Frontal cortex (tissue), 4 donors: ENCODE data around the gene WDR82. TPM values are rescaled to one million over a fixed set of nuclear protein-coding genes. Genes with fewer than 3 reads are reported as not detected.
A peak's percentile ranks its signal among the peaks of the same experiment; 100 is the strongest.

Source experiments
- DNase-seq, 2 donors: peaks; one replicate each; pipeline ENCODE4 v3.0.0; 2012; ENCODE audit warnings: low spot score in 2 of 2
- FAIRE-seq: peaks from 2 replicates; lab custom pipeline; 2012; peaks lifted over from hg19 to GRCh38; lab: Jason Lieb, UNC
- total RNA-seq: library from RNA; depleted of rRNA; stranded (reverse); fragments of >200 nt; gene quantifications from one replicate; pipeline ENCODE4 v1.2.3, GENCODE V29; 2014
- donor health status: control.
- donor health status: control.
- donor health status: control.

WDR82 gene
- total RNA-seq, 1 donor from 2014 or later, result 151 TPM

DNA sequence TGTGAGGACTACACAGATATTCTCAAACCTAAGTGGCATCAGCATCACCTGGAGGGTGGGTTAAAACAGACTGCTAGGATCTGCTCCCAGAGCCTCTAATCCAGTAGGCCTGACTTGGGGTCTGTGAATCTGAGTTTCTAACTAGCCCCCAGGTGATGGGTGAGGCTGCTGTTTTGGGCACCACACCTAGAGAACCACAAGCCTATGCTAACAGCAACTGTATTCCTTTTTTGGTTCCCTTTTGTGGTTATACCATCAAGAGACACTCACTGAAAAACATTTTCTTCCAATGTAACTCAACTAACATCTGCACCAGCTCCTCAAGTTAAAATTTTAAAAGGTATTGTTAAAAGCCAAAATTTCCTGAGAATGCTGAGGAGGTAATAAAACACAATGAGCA lies 16.0 kb downstream of the WDR82 start:
- no peak for DNase-seq
- no peak for FAIRE-seq

DNA sequence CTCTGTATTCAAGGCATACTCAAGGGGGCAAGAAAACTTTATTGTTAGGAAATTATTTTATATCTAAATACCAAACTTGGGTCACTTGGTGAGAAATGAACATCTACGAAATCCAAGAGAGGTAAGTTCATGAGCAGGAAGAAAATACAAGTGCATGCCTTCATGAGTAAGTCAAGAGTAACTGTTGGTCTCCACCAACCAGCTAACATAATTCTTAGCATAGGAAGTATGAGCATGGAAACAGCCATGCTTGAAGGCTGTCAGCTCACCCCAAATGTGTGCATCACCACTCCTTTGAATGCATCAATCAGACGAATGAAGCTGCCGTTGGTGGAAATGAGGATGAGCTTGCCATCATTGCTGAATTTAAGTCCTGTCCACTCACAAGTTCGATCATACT lies 19.0 kb downstream of the WDR82 start:
- FAIRE-seq, result no peak
- no peak for DNase-seq

DNA sequence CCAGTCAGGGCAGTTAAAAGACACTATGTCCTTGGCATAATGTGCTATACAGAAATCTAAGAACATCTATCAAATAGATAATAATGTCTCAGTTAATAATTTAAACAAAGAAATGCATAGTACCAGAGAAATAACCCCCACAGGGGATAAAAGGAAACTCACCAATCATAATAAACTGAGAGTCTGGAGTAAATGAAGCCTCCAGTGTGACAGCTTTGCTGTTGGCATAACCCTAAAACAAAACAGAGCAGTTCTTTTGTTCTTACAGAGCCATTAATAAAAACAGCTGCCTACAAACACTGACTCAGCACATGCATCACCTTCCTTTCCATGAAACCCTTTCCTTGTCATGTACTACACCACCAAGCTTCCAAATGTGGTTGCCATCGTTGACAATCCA lies 19.4 kb downstream of the WDR82 start:
- no peak for DNase-seq

DNA sequence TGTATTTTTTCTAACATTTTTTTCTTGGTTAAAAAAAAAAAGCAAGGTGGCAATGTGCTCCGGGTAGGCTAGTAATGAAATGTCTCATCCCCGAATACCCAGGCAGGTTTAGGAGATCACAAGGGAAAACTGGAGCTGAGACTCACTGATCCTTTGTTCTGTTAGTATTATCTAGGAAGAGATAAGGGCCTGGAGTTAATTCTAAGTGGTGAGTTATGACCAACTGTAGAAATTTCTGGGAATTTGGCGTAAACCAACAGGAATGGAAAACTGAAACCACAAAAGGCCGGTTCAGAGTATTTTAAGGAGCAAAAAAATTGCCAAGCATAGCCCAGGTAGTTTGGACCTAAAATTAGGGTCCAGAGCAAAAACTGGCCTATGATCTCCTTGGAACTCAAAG lies 20.5 kb downstream of the WDR82 start:
- FAIRE-seq, result no peak
- no peak for DNase-seq

More for the DNA sequence above, 19.4 kb downstream of the WDR82 start:
- no peak for FAIRE-seq

DNA sequence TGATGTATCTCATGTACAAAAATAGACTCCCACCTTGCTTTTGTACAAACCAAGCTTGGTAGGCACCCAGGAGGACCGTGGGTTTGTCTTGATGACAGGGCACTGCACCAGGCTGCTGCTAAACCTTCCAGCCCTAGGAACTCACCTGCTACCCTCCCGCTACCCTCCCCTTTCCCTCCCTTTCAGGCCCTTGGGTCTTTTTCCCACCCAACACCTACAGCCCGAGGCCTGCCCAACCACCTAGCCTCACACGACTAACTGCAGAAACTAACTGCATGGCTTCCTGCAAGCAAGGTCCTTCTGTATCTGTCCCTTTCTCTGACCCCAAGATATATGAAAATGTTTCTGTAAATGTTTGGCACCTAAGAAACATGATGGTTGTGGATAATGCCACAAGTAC lies 21.8 kb downstream of the WDR82 start:
- no peak for DNase-seq

DNA sequence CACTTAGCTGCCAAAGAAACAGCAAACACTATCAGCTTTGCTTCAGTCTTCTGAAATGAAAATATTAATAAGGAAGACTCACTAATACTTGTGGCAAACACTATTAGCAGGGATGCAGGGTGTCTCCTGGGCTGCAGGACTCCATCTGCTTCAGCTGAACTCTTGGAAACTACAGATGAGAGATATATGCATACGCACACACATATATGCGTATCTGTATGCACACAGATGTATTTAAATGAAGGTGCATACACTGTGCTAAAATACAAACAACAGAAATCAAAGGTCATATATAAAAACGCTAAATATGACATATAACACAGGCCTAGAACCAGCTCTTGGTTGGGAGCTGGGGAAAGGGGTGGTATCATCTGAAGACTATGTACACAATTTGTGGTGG lies 22.3 kb downstream of the WDR82 start:
- no peak for DNase-seq
- FAIRE-seq, result no peak

More for the DNA sequence above, 21.8 kb downstream of the WDR82 start:
- FAIRE-seq, result no peak

DNA sequence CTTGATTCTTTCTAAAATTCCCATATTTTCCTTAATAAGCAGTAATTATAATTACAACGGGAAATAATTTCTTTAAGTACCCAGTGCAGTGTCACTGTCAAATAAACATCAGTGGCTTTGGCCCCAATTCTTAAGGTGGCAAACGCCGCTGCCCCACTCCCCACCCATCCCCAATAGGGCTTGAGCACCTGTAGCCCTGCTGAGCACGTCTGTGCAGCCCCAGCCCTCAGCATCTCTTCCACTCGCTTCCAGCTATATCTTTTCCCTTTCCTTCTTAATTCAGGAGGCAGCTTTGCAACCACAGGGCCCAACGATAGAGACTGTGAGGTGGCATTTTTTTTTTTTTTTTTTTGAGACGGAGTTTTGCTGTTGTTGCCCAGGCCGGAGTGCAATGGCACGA lies 23.8 kb downstream of the WDR82 start:
- no peak for DNase-seq
- FAIRE-seq, result no peak

DNA sequence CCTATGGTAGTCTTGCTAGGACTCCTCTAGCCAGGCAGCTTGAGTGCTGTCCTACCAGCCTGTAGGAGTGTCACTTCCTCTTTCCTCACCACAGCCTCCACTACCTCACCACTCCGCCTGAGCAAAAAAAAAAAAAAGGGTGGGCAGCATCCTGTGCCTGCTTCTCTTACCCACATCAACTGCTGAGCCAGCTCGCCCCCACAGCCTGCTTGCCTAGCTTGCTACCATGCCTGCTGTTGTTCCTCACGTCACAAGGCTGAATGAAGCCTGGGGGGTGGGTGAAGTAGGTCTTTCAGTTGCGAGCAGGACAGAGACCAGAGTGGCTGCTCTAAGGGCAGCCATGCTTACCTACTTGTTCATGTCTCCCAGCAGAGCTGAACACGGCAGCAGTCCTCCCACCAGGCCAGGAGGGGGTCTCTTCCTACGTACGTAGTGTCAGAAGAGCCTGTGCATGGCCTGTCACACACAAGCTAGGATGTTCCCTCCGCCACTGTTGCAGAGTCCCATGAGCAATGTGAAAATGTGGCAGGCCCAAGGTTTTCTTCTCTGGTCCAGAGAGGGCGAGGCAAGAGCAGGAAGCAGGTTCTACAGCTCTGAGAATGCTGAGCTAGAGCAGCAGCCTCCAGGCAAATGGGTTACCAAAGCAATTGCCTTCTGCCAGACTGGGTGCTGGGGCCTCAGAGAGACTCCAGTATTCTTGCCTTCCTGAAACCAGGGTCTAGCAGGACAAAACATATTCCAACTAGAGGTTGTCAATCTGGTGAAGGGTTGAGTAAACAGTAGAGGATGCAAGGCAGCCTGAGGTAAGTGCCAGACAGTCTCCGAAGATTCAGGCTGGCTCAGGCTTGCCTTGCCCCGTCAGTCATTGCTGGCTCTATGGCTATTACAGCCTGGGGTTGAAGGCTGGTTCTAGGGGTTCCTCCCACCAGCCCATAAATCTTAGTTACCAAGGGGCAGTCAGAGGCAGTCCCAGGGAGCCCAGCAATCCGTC lies 24.8 kb downstream of the WDR82 start:
- FAIRE-seq, result no peak
- peak in 1 of 2 donors; percentile 63 for DNase-seq

DNA sequence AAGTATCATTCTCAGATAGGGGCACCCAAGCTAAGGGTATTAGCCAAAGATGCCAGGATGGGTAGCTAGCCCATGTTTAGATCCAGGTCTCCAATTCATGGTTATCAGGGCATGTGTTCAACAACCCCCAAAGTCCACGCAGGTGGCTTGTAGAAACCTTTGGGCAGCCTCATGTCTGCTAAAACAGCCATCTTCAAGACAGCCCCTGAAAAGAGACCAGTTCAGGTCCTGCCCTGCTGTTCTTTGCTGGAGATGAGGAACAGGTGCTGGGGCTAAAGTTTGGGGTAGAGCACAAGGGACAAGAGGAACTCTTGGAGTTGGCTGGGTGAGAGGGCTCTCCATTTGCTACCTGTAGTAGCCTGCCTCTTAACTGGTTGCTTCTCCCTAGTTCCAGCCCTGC lies 28.3 kb downstream of the WDR82 start:
- FAIRE-seq, result no peak
- DNase-seq, result no peak

DNA sequence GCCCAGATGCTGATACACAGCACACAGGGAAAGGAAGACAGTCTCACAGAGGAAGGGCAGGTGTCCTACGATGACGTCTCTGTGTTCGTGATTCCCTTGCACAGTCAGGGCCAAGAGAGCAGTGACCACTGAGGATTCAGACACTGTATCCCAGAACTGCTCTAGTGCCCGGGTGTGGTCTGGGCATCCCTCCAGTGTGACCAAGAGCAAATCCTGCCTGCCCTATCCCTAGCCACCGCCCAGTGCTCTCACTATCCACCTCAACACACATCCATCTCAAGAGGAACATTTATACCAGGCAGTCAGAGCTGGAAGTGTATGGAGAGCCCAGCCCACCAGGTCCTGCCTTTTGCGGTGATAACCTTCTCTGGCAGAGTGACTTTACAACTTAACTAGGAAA lies 28.8 kb downstream of the WDR82 start:
- no peak for FAIRE-seq
- no peak for DNase-seq

DNA sequence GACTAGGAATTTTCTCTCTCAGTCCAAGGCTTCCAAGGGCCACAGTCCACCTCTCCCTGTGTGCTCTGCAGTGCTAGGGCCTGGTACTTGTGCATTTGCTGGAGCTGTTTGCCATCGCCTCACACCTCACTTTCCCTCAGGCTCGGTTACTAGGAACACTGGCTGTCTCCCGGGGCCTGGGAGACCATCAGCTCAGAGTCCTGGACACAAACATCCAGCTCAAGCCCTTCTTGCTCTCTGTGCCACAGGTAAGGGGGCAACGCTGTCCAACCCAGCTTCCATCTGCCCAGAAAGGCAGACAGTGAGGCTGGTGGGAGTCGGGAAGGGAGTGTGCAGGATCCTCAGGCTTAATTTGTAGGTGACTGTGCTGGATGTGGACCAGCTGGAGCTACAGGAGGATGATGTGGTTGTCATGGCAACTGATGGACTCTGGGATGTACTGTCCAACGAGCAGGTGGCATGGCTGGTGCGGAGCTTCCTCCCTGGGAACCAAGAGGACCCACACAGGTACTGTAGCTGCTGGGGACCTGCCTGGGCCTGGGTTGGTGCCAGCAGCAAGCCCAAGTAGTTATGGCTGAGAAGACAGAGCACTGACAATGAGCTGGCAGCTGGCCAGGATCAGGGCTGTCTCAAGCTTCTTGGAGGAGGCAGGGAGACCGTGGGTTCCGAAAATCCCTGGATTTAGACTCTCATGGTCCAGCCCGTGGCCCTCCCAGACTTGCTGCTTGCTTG lies 29.5 kb downstream of the WDR82 start:
- FAIRE-seq, result no peak
- DNase-seq, result peak in 1 of 2 donors; percentile 53

DNA sequence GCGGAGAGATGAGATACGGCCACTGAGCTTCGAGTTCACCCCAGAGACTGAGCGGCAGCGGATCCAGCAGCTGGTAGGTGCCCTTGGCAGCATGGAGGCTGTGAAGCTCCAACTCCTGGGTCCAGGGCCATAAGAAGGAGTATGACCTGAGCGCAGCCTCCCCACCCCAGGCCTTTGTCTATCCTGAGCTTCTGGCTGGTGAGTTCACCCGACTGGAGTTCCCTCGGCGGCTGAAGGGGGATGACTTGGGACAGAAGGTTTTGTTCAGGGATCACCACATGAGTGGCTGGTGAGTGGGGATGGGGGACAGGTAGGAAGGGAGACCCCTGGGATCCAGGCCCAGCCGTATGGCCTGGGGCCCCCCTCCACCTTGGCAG lies 30.3 kb downstream of the WDR82 start:
- DNase-seq (peak in 1 of 2 donors; percentile 9), FAIRE-seq (no peak)

DNA sequence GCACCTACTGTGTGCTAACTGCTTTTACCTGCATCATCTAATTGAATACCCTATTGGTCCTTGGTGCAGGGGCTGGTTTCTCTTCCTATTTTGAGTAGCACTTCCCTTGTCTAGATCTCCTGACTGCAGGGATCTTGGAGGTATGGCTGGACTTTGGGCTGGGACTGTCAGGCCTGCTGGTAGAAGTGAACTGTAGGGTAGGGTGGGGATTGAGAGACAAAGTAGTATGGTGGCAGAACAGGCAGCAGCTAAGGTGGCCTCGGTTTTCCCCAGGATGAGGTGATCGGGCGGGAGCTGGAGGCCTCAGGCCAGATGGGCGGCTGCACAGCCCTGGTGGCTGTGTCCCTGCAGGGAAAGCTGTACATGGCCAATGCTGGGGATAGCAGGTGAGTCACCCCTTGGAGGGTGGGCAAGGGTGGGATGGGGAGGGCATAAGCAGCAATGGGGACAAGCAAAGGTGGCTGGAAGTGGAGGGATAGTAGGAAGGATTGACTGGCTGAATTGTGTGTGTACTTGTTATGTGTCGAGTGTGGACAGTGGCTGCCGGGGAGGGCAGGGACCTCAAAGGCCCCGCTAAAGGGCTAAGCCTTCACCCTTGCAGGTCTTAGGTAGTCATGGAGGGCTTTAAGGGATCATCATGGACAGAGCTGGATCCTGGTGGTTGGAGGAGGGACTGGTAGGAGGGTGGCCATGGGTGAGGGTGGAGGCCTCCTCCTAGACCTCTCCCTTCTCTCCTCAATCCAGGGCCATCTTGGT lies 30.9 kb downstream of the WDR82 start:
- DNase-seq (peak in 1 of 2 donors; percentile 14), FAIRE-seq (no peak)

DNA sequence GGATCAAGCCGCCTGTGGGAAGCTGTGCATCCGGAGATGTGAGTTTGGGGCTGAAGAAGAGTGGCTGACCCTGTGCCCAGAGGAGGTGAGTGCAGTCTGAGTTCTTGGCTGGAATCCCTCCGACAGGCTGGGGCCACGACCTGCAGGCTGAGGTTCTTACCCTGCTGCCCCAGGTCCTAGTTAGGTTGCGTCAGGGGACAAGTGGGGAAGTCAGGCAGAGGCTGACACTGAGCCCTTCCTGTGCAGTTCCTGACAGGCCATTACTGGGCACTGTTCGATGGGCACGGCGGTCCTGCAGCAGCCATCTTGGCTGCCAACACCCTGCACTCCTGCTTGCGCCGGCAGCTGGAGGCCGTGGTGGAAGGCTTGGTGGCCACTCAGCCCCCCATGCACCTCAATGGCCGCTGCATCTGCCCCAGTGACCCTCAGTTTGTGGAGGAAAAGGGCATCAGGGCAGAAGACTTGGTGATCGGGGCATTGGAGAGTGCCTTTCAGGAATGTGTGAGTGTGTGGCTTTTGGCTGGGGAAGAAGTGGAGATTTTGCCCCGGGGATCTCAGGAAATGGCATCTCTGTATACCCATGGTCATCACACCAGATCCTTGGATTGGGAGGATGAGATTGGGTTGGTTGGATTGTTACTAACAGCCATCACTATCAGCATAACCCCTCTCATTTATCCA lies 31.6 kb downstream of the WDR82 start:
- DNase-seq (peak in 1 of 2 donors; percentile 28), FAIRE-seq (no peak)

DNA sequence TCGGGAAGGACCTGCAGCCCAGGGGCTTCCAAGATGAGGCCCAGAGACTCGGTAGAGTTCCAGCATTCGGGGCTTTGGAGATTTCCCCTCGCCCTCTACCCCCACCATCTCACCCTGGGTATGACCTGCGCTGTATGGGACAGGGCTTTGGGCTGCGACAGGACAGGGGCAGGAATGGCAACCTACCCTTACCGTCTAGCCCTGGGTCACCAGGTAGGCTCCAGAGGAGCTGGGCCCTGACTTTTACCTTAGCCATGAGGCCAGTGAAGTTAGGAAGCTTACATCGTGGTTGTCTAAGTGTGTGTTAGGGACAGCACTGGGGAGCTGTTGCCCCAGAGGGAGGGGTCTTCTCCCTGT lies 32.2 kb downstream of the WDR82 start:
- no peak for DNase-seq
- FAIRE-seq, result no peak

DNA sequence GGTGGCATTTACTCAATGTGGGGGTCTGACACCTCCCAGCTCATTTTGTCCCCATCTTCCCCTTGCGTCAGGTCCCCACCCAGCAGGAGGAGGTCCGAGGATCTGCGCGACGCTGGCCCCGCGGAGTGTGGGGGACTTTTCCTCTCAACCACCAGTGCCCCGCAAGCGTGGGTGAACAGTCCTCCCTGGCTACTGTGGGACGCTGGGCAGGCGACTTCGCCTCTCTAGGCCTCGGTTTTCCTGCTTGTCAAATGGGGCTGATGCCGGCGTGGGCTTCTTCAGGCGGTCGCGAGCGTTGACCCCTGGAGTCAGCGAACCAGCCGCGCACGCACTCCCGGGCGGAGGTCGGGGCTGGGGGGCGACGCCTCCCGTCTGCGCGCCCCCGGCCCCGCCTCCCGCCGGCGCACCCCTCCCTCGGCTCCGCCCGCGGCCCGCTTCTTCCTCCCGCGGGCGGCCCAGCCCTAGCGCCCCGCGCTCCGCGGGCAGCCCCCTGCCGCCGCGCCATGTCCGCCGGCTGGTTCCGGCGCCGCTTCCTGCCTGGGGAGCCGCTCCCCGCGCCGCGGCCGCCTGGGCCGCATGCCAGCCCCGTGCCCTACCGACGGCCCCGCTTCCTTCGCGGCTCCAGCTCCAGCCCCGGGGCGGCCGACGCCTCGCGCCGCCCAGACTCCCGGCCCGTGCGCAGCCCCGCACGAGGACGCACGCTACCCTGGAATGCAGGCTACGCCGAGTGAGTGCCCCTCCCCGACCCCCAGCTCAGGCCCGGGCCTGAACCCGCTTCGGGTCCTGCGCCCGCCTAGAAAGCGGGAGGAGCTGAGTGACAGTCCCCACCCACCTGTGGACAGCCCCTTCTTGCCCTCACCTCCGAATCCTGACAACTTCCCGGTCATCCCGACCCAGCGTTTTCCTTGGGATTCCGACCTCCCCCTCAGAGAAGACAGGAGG lies 32.9 kb downstream of the WDR82 start, which contains the start of gene PPM1M:
PPM1M (plus strand) TSS at position 438 of the 942 bp plus-strand sequence; CDS start at position 504, 66 bp downstream.
- FAIRE-seq (no peak), DNase-seq (peak; percentile 76)

DNA sequence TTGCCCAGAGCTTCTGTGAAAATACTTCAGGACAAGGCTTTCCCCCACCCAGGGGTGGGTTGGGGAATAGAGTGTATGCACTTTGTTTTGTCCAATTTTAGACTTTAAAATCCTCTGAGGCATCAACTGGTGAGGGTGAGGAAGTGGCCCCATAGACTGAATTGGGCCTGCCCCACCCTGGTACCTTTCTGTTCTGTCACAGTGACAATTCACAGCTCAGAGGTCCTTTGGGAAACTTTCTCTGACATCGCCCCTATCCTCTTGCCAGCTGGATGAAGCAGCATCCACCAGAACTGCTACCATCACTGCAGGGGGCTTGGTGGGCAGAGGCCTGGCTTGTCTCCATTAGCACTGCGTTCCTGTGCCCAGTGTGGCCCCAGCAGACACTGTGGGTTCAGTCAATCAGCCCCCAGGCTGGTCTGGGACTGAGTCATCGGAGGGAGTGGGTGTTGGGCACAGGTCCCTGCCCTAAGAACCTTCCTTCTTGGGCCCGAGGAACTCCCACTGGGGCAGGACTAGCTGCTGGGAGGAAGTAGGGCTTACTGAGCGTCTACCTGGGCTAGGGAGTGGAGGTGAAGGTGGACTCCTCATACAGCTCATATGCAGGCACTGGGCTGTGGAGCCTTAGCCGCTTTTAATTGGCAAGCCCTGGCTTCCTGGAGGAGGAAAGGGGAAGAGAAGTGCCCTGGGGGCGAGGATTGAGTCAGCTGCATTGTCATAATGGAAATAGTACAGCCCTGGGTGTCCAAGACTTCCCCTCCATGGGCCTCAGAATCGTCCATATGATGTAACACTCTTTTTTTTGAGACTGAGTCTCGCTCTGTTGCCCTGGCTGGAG lies 34.4 kb downstream of the WDR82 start:
- FAIRE-seq (no peak), DNase-seq (peak in 1 of 2 donors; percentile 35)

DNA sequence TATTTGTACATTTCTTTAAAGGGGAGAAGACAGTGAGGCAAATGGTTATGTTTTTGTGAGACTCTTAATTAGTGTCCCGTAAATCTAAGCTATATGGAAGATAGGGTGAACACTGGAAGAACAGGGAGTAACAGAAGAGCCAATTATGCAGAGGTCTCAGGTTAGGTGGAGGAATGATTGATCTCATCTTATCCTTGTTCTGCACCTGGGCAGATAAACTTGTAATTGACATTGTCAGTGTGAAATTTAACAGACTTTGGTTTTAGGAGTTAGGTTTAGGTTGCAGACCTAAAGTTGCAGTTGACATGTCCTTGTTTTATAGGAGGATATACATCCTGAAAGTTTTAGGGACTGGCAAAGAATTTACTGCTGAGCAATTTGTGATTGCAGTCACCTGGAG lies 36.4 kb downstream of the WDR82 start:
- no peak for DNase-seq
- FAIRE-seq, result no peak
